WTC11 (cell line): ENCODE data around the gene UTP3. TPM values are rescaled to one million over a fixed set of nuclear protein-coding genes. Genes with fewer than 3 reads are reported as not detected.

Source experiments
- ATAC-seq: fragments of 200-7000 bp; cut with Tn5 transposase; 2 replicates; pipeline ENCODE4 v1.10.0; 2021; ENCODE audit warnings: mild to moderate bottlenecking, moderate library complexity
- CTCF ChIA-PET: fragments of 300-600 bp; sonication (Branson Sonifier 250); formaldehyde crosslinking; loops from one replicate; lab custom pipeline; 2021; ENCODE audit warnings: antibody characterized with exemption; lab: Charles Lee
- POLR2A ChIA-PET: fragments of 350-600 bp; sonication (Branson Sonifier 250); formaldehyde crosslinking; loops from one replicate; lab custom pipeline; 2021; ENCODE audit warnings: antibody characterized with exemption; lab: Charles Lee
- DNase-seq: peaks from one replicate; pipeline ENCODE4 v3.0.0; 2021; ENCODE audit warnings: low spot score
- H3K27ac Mint-ChIP-seq: 2 replicates; pipeline ENCODE4 v1.8.0; 2021; ENCODE audit warnings: mixed read lengths
- H3K27me3 Mint-ChIP-seq: 2 replicates; pipeline ENCODE4 v1.8.0; 2021; ENCODE audit warnings: low read depth, mild to moderate bottlenecking, moderate library complexity, mixed read lengths
- H3K36me3 Mint-ChIP-seq: 2 replicates; pipeline ENCODE4 v1.8.0; 2021; ENCODE audit warnings: mixed read lengths
- H3K4me1 Mint-ChIP-seq: 2 replicates; pipeline ENCODE4 v1.8.0; 2022; ENCODE audit warnings: mixed read lengths
- H3K4me3 Mint-ChIP-seq: 2 replicates; pipeline ENCODE4 v1.8.0; 2021; ENCODE audit warnings: mild to moderate bottlenecking, moderate library complexity, mixed read lengths
- H3K9me3 Mint-ChIP-seq: 2 replicates; pipeline ENCODE4 v1.8.0; 2021; ENCODE audit warnings: mixed read lengths
- AFF4 ChIP-seq: sonication (generic); formaldehyde crosslinking; IDR thresholded peaks from 2 replicates; pipeline ENCODE4 v1.8.1; 2023; ENCODE audit warnings: mild to moderate bottlenecking, missing genetic modification reagents, borderline replicate concordance
- FOXP1 ChIP-seq: sonication (generic); formaldehyde crosslinking; IDR thresholded peaks from 2 replicates; pipeline ENCODE4 v1.8.0; 2022; ENCODE audit warnings: missing genetic modification reagents, mild to moderate bottlenecking, moderate library complexity, borderline replicate concordance
- NR3C1 ChIP-seq: sonication (generic); formaldehyde crosslinking; conservative IDR thresholded peaks from 2 replicates; pipeline ENCODE4 v1.8.1; 2023; ENCODE audit warnings: low read depth, mild to moderate bottlenecking, missing genetic modification reagents
- PRDM15 ChIP-seq: sonication (generic); formaldehyde crosslinking; IDR thresholded peaks from 2 replicates; pipeline ENCODE4 v1.8.0; 2022; ENCODE audit warnings: missing genetic modification reagents
- TEAD1 ChIP-seq: sonication (generic); formaldehyde crosslinking; IDR thresholded peaks from 2 replicates; pipeline ENCODE4 v1.8.0; 2022; ENCODE audit warnings: mild to moderate bottlenecking, missing genetic modification reagents
- ZNF263 ChIP-seq: sonication (generic); formaldehyde crosslinking; IDR thresholded peaks from 2 replicates; pipeline ENCODE4 v1.8.1; 2022; ENCODE audit warnings: low read depth, mild to moderate bottlenecking, moderate library complexity, missing genetic modification reagents
- ZNF396 ChIP-seq: fragments of 250-450 bp; sonication (Bioruptor Pico); IDR thresholded peaks from 2 replicates; pipeline ENCODE4 v1.8.0; 2021; ENCODE audit warnings: mild to moderate bottlenecking, moderate library complexity, borderline replicate concordance
- total RNA-seq: library from RNA; stranded (reverse); gene quantifications from 3 replicates; pipeline ENCODE4 v1.2.3, GENCODE V29; 2021
- TF ChIP-seq, protein P1 (sequence below): sonication (generic); formaldehyde crosslinking; IDR thresholded peaks from 2 replicates; pipeline ENCODE4 v1.8.0; 2022; ENCODE audit warnings: mild to moderate bottlenecking, missing genetic modification reagents
- TF ChIP-seq, protein P2 (sequence below): sonication (generic); formaldehyde crosslinking; IDR thresholded peaks from 2 replicates; pipeline ENCODE4 v1.8.1; 2023; ENCODE audit warnings: mild to moderate bottlenecking, missing genetic modification reagents
- TF ChIP-seq, protein P3 (sequence below): fragments of 250-450 bp; sonication (Bioruptor Pico); IDR thresholded peaks from 2 replicates; pipeline ENCODE4 v1.8.0; 2021; ENCODE audit warnings: mild to moderate bottlenecking
- TF ChIP-seq, protein P4 (sequence below): sonication (generic); formaldehyde crosslinking; IDR thresholded peaks from 2 replicates; pipeline ENCODE4 v1.8.1; 2023; ENCODE audit warnings: mild to moderate bottlenecking, missing genetic modification reagents
- TF ChIP-seq, protein P5 (sequence below): sonication (generic); formaldehyde crosslinking; conservative IDR thresholded peaks from 2 replicates; pipeline ENCODE4 v1.8.1; 2023; ENCODE audit warnings: mild to moderate bottlenecking, low read depth, missing genetic modification reagents, moderate library complexity

UTP3 gene
- total RNA-seq, 1 experiment from 2014 or later = 45.5 TPM

DNA sequence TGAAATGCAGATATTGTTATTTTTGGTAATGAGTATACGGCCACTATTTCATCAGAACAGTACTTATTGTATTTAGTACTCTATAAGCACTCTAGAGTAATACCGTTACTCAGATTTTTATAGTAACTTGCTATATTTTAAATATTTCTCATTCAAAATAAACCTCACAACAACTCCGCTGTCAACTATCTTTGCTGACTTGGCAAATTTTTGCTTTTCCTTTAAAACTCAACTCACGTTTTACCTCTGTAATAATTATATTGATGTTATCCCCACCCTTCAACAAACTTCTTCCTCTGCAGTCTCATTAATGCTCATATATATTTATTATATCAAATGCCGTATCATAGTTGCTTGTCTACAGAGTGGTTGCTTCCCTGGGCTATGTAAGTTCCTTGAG lies 31.0 kb upstream of the UTP3 start (continued):
- TF ChIP-seq AFF4 (no peak), NR3C1 (CRISPR knock-in tag) (no peak), ZNF396 (CRISPR knock-in tag) (no peak), PRDM15 (CRISPR knock-in tag) (no peak), TEAD1 (CRISPR knock-in tag) (no peak)
- TF ChIP-seq, protein P1, sequence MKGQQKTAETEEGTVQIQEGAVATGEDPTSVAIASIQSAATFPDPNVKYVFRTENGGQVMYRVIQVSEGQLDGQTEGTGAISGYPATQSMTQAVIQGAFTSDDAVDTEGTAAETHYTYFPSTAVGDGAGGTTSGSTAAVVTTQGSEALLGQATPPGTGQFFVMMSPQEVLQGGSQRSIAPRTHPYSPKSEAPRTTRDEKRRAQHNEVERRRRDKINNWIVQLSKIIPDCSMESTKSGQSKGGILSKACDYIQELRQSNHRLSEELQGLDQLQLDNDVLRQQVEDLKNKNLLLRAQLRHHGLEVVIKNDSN (CRISPR knock-in tag) = no peak
- TF ChIP-seq, protein P2, sequence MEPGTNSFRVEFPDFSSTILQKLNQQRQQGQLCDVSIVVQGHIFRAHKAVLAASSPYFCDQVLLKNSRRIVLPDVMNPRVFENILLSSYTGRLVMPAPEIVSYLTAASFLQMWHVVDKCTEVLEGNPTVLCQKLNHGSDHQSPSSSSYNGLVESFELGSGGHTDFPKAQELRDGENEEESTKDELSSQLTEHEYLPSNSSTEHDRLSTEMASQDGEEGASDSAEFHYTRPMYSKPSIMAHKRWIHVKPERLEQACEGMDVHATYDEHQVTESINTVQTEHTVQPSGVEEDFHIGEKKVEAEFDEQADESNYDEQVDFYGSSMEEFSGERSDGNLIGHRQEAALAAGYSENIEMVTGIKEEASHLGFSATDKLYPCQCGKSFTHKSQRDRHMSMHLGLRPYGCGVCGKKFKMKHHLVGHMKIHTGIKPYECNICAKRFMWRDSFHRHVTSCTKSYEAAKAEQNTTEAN (CRISPR knock-in tag) = no peak
- TF ChIP-seq, protein P3, sequence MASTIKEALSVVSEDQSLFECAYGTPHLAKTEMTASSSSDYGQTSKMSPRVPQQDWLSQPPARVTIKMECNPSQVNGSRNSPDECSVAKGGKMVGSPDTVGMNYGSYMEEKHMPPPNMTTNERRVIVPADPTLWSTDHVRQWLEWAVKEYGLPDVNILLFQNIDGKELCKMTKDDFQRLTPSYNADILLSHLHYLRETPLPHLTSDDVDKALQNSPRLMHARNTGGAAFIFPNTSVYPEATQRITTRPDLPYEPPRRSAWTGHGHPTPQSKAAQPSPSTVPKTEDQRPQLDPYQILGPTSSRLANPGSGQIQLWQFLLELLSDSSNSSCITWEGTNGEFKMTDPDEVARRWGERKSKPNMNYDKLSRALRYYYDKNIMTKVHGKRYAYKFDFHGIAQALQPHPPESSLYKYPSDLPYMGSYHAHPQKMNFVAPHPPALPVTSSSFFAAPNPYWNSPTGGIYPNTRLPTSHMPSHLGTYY (CRISPR knock-in tag) = no peak

- Mint-ChIP-seq H3K36me3 (no peaks in the 10 kb centered on the region), H3K4me3 (no peak overlapping the region), H3K4me1 (no peaks in the 10 kb centered on the region), H3K27me3 (no peaks in the 10 kb centered on the region), H3K9me3 (no peaks in the 10 kb centered on the region), H3K27ac (no peak overlapping the region)
- ATAC-seq (no peak), DNase-seq (no peak)
- ChIA-PET CTCF (no interaction called here), POLR2A (no interaction called here)
- TF ChIP-seq FOXP1 (CRISPR knock-in tag) (no peak), ZNF263 (CRISPR knock-in tag) (no peak)
- TF ChIP-seq, protein P4, sequence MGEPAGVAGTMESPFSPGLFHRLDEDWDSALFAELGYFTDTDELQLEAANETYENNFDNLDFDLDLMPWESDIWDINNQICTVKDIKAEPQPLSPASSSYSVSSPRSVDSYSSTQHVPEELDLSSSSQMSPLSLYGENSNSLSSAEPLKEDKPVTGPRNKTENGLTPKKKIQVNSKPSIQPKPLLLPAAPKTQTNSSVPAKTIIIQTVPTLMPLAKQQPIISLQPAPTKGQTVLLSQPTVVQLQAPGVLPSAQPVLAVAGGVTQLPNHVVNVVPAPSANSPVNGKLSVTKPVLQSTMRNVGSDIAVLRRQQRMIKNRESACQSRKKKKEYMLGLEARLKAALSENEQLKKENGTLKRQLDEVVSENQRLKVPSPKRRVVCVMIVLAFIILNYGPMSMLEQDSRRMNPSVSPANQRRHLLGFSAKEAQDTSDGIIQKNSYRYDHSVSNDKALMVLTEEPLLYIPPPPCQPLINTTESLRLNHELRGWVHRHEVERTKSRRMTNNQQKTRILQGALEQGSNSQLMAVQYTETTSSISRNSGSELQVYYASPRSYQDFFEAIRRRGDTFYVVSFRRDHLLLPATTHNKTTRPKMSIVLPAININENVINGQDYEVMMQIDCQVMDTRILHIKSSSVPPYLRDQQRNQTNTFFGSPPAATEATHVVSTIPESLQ (CRISPR knock-in tag) = no peak
- TF ChIP-seq, protein P5, sequence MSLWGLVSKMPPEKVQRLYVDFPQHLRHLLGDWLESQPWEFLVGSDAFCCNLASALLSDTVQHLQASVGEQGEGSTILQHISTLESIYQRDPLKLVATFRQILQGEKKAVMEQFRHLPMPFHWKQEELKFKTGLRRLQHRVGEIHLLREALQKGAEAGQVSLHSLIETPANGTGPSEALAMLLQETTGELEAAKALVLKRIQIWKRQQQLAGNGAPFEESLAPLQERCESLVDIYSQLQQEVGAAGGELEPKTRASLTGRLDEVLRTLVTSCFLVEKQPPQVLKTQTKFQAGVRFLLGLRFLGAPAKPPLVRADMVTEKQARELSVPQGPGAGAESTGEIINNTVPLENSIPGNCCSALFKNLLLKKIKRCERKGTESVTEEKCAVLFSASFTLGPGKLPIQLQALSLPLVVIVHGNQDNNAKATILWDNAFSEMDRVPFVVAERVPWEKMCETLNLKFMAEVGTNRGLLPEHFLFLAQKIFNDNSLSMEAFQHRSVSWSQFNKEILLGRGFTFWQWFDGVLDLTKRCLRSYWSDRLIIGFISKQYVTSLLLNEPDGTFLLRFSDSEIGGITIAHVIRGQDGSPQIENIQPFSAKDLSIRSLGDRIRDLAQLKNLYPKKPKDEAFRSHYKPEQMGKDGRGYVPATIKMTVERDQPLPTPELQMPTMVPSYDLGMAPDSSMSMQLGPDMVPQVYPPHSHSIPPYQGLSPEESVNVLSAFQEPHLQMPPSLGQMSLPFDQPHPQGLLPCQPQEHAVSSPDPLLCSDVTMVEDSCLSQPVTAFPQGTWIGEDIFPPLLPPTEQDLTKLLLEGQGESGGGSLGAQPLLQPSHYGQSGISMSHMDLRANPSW (CRISPR knock-in tag) = no peak
These were observed 29.9 kb upstream of the UTP3 start for GRCh38 chr4:70658418-70658817.
